Upper lobe of right lung (tissue), 1 donor: Measurements from ENCODE around the gene HYKK. TPM values are rescaled to one million over a fixed set of nuclear protein-coding genes. Genes with fewer than 3 reads are reported as not detected.
A peak's percentile ranks its signal among the peaks of the same experiment; 100 is the strongest.

Experiments
- ATAC-seq: fragments of 200-7000 bp; cut with Tn5 transposase; one replicate; pipeline ENCODE4 v1.9.1; 2020; ENCODE audit warnings: mild to moderate bottlenecking, moderate library complexity
- DNase-seq: peaks from one replicate; pipeline ENCODE4 v3.0.0-alpha.2; 2020
- H3K27ac ChIP-seq: fragments of 200-600 bp; one replicate; pipeline ENCODE4 v1.8.0; 2022
- H3K27me3 ChIP-seq: fragments of 200-600 bp; one replicate; pipeline ENCODE4 v1.8.0; 2022; ENCODE audit warnings: mild to moderate bottlenecking
- H3K36me3 ChIP-seq: fragments of 200-600 bp; one replicate; pipeline ENCODE4 v1.8.0; 2022
- H3K4me1 ChIP-seq: fragments of 200-600 bp; one replicate; pipeline ENCODE4 v1.8.0; 2022
- H3K4me3 ChIP-seq: fragments of 200-600 bp; one replicate; pipeline ENCODE4 v1.8.0; 2022; ENCODE audit warnings: mild to moderate bottlenecking
- H3K9me3 ChIP-seq: fragments of 200-600 bp; one replicate; pipeline ENCODE4 v1.8.0; 2022
- intact Hi-C: fragments of 100-400 bp; cut with DNase I; formaldehyde crosslinking; loops from one replicate; pipeline ENCODE4 v1.11.0; 2022
- total RNA-seq: library from RNA; stranded (reverse); fragmentation: NEBNext Ultra II Directional; extraction: Animal tissue kit (Norgen Biotek cat#: 25700); gene quantifications from one replicate; pipeline ENCODE4 v1.2.1, GENCODE V29; 2021
- TF ChIP-seq, protein P1 (sequence below): fragments of 200-600 bp; IDR thresholded peaks from one replicate; pipeline ENCODE4 v1.8.0; 2022; ENCODE audit warnings: antibody characterized with exemption
- donor health status: DM: no; HTN: yes; CAD: no; lungs with severe emphysema.

The HYKK gene
- total RNA-seq, 1 donor from 2014 or later: 4.1 TPM

DNA sequence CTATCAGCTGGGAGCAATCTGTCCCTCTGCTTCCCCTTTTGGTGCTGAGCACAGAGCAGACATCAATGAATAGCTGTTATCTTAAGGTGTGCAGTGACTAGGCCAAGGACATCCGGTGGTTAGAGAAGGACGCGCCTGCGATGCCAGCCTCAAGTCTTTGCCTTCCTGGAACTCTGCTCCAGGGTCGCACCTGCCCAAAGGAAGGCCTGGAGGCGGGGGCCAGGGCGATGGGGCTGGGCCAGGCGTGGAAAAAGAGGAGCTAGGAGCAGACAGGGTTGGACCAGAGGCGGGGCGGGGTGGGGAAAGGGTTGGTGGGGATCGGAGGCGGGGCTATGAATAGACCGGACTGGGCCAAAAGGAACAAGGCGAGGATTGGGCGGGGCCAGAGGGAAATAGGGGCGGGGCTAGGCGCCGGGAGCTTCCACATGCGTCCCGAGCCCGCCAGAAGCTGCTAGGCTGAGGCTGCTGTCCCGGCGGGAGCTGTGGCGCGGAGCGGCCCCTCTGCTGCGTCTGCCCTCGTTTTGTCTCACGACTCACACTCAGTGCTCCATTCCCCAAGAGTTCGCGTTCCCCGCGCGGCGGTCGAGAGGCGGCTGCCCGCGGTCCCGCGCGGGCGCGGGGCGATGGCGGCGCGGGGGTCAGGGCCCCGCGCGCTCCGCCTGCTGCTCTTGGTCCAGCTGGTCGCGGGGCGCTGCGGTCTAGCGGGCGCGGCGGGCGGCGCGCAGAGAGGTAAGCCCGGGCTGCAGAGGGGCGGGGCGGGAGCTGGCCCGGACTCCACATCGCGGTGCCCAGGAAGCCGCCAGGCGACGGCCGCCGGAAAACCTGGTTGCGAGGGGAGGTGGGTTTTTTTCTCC lies 57.9 kb downstream of the HYKK start, which contains the start of gene CHRNA5:
Gene CHRNA5 (plus strand): TSS at position 424 of the 854 bp plus-strand sequence. CDS start 200 bp downstream, at position 624.
- H3K9me3 ChIP-seq: no peaks in the 10 kb centered on the region
- H3K4me3 ChIP-seq: peak within 1 kb of the TSS; percentile 55
- peaks cover 5% of the 10 kb centered on the region for H3K4me1 ChIP-seq
- intact Hi-C loops: no loop called here
- H3K27me3 ChIP-seq: peaks cover 16% of the 10 kb centered on the region
- no peaks in the 10 kb centered on the region for H3K36me3 ChIP-seq
- ATAC-seq (peak; percentile 99), DNase-seq (peak; percentile 94)
- TF ChIP-seq, protein P1, sequence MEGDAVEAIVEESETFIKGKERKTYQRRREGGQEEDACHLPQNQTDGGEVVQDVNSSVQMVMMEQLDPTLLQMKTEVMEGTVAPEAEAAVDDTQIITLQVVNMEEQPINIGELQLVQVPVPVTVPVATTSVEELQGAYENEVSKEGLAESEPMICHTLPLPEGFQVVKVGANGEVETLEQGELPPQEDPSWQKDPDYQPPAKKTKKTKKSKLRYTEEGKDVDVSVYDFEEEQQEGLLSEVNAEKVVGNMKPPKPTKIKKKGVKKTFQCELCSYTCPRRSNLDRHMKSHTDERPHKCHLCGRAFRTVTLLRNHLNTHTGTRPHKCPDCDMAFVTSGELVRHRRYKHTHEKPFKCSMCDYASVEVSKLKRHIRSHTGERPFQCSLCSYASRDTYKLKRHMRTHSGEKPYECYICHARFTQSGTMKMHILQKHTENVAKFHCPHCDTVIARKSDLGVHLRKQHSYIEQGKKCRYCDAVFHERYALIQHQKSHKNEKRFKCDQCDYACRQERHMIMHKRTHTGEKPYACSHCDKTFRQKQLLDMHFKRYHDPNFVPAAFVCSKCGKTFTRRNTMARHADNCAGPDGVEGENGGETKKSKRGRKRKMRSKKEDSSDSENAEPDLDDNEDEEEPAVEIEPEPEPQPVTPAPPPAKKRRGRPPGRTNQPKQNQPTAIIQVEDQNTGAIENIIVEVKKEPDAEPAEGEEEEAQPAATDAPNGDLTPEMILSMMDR: no peak
- H3K27ac ChIP-seq: no peak within 1 kb of the TSS

DNA sequence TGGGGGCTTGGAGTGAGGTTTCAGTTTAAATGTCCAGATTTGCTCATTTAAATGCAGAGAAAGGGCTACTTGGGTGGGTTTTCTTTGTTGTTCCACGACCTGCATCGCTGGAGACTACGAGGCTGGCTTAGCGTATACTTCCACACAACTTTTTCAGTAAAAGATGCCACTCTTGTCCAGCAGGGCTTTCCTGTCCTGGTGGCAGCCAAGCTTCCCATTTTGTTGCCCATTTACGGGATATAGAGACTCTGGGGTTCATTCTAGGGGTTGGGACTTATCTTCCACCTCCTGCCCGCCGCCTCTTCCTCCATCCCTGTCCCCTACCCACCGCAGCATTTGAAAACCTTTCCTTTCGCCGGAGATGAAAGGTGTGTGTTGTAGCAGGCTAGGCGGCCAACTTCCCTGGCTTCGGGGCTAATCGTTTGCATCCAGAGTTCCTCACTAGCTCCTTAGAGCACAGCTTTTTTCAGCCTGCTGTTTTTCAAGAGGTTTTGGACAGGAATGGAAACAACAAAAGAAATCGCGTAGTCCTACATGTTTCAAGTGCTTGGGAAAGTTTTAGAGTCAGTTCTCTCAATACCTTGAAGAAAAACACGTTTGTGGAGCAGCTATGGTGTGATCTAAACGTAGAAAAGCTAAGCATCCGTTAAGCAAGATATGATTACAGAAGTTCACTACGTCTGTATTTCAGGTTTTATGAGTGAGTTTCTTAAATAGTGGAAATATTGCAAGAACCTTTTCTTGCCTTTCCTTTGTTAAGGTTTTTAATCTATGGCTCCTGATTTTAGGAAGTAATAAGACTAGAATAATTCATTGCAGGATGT lies 58.8 kb downstream of the HYKK start:
- Histone ChIP-seq H3K27ac (no peak overlapping the region), H3K9me3 (no peaks in the 10 kb centered on the region), H3K4me1 (peaks cover 5% of the 10 kb centered on the region), H3K27me3 (peaks cover 16% of the 10 kb centered on the region), H3K4me3 (peak overlapping the region; percentile 55), H3K36me3 (no peaks in the 10 kb centered on the region)
- intact Hi-C loops: no loop called here
- TF ChIP-seq, protein P1: no peak
- ATAC-seq (peak; percentile 7), DNase-seq (no peak)

DNA sequence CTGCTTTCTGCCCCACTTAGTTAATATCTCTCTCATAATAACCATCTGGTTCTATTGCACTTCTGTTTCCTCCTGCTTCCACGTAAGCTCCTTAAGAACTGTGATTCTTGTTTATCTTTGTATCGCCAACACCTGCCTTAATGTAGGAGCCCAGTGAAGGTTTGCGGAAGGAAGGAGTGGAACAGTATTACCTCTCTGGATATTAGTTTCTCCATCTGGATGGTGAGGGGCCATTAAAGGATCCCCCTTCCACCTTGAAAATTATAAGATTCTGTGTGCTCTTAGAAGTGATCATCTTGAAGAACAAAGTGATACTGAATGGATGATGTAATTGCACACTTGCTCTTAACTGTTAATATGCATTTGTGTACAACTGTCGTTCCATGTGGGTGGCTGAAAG lies 60.2 kb downstream of the HYKK start:
- Histone ChIP-seq H3K9me3 (no peaks in the 10 kb centered on the region), H3K4me1 (peaks cover 5% of the 10 kb centered on the region), H3K4me3 (no peak overlapping the region), H3K27ac (no peak overlapping the region), H3K36me3 (no peaks in the 10 kb centered on the region), H3K27me3 (peaks cover 16% of the 10 kb centered on the region)
- ATAC-seq (no peak), DNase-seq (no peak)
- TF ChIP-seq, protein P1: no peak
- intact Hi-C loops: no loop called here

DNA sequence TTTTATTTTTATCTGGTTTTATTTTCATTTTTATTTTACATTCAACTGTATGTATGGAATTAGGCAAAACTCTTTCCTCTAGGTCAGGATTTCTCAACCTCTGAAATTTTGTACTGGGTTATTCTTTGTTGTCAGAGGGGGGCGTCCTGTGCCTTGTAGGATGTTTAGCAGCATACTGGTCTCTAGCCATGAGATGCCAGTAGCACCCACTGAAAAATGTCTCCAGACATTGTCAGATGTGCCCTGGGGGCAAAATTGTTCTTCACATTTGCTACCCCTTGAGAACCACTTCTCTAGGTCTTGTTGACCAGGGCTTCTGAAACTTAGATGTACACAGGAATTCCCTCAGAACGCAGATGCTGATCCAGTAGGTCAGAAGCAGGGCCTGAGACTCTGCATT lies 63.3 kb downstream of the HYKK start:
- ATAC-seq (no peak), DNase-seq (no peak)
- H3K4me1 ChIP-seq: no peaks in the 10 kb centered on the region
- H3K27me3 ChIP-seq: peaks cover 16% of the 10 kb centered on the region
- TF ChIP-seq, protein P1: no peak
- H3K4me3 ChIP-seq: no peak overlapping the region
- no peaks in the 10 kb centered on the region for H3K36me3 ChIP-seq
- H3K9me3 ChIP-seq: no peaks in the 10 kb centered on the region
- no peak overlapping the region for H3K27ac ChIP-seq
- intact Hi-C loops: no loop called here

DNA sequence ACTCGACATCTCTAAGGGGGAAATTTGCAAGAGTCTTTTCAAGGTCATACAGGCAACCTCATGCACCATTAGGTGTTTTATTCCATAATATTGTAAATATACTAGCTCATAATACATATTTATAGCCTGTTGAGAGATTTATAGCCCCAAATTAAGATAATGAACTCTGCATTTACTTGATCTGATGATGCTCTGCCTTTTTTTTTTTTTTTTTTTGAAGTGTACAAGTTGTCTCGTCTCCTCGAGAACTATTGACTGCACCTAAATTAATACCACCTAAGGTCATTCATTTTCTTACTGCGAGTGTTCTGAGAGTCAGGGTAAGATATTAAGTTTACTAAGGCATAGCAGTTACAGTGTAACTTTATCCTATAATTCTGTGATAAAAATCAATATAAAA lies 64.0 kb downstream of the HYKK start:
- intact Hi-C loops: no loop called here
- DNase-seq: no peak
- Histone ChIP-seq H3K27me3 (peaks cover 16% of the 10 kb centered on the region), H3K9me3 (no peaks in the 10 kb centered on the region), H3K4me1 (no peaks in the 10 kb centered on the region), H3K27ac (no peak overlapping the region), H3K36me3 (no peaks in the 10 kb centered on the region), H3K4me3 (no peak overlapping the region)
- TF ChIP-seq, protein P1: no peak
- ATAC-seq: no peak
